Measurements from ENCODE around the gene ADAT1.

ADAT1 gene

GRCh38 chr16:75559564-75560372 lies 63.3 kb downstream of the ADAT1 start:
- no peak overlapping the region for H2AK5ac ChIP-seq (ENCODE audit: low read length)
- H3K79me2 ChIP-seq (ENCODE audit: control insufficient read depth, insufficient read depth, low read length, poor library complexity): no peaks in the 10 kb centered on the region
- no peak overlapping the region for H4K12ac ChIP-seq (ENCODE audit: low read depth, low read length)
- H2BK5ac ChIP-seq (ENCODE audit: low read depth, low read length, poor library complexity): no peak overlapping the region
- no peak overlapping the region for H3K18ac ChIP-seq (ENCODE audit: low read length)
- no peak overlapping the region for H3K9ac ChIP-seq (ENCODE audit: low read length)
- peak overlapping the region; percentile 36 for H3K14ac ChIP-seq (ENCODE audit: low read length)
- no peak overlapping the region for H2BK12ac ChIP-seq (ENCODE audit: low read length)
- H3K27me3 ChIP-seq (ENCODE audit: insufficient read depth, low read length): no peaks in the 10 kb centered on the region
- no peak overlapping the region for H3K4ac ChIP-seq (ENCODE audit: low read depth, low read length)
- H3K9me3 ChIP-seq (ENCODE audit: insufficient read depth, low read depth, low read length): no peaks in the 10 kb centered on the region
- H3K4me2 ChIP-seq (ENCODE audit: low read length): no peak overlapping the region
- H3K23ac ChIP-seq (ENCODE audit: low read length): no peak overlapping the region
- no peaks in the 10 kb centered on the region for H3K36me3 ChIP-seq (ENCODE audit: control insufficient read depth in 1 of 2, insufficient read depth in 2 of 2, low read length in 2 of 2)
- H2BK120ac ChIP-seq (ENCODE audit: insufficient read depth, low read length, poor library complexity): peak overlapping the region; percentile 20
- no peak overlapping the region for H2AFZ ChIP-seq (ENCODE audit: insufficient read depth, low read length, poor library complexity)
- H3K4me1 ChIP-seq (ENCODE audit: control insufficient read depth in 1 of 2, insufficient read depth in 2 of 2, low read length in 2 of 2): peaks cover 3 to 10% of the 10 kb centered on the region in 2 experiments
- no peak overlapping the region for H4K8ac ChIP-seq (ENCODE audit: low read depth, low read length)
- H3K79me1 ChIP-seq (ENCODE audit: low read length): peaks cover 2% of the 10 kb centered on the region
- no CpG with 5 or more reads among the region's 10 CpGs for WGBS (ENCODE audit: extremely low coverage, insufficient coverage, insufficient read length)
- H4K91ac ChIP-seq (ENCODE audit: low read depth, low read length): peak overlapping the region; percentile 70
- DNase-seq: peak in 1 of 2 donors; percentile 22
- no peak overlapping the region for H3K4me3 ChIP-seq (ENCODE audit: low read depth, low read length)
- peak overlapping the region; percentile 39 for H3K27ac ChIP-seq (ENCODE audit: low read depth, low read length)

GRCh38 chr16:75558846-75559401 lies 64.2 kb downstream of the ADAT1 start:
- peak in 1 of 2 donors; percentile 48 for DNase-seq
- Histone ChIP-seq H3K4me1 (ENCODE audit: control insufficient read depth in 1 of 2, insufficient read depth in 2 of 2, low read length in 2 of 2) (peaks cover 3 to 10% of the 10 kb centered on the region in 2 experiments), H2BK5ac (ENCODE audit: low read depth, low read length, poor library complexity) (peak overlapping the region; percentile 8), H3K27me3 (ENCODE audit: insufficient read depth, low read length) (no peaks in the 10 kb centered on the region), H3K79me2 (ENCODE audit: control insufficient read depth, insufficient read depth, low read length, poor library complexity) (no peaks in the 10 kb centered on the region), H3K4ac (ENCODE audit: low read depth, low read length) (no peak overlapping the region), H3K4me2 (ENCODE audit: low read length) (no peak overlapping the region), H3K18ac (ENCODE audit: low read length) (no peak overlapping the region), H2BK120ac (ENCODE audit: insufficient read depth, low read length, poor library complexity) (no peak overlapping the region), H3K14ac (ENCODE audit: low read length) (no peak overlapping the region), H3K79me1 (ENCODE audit: low read length) (peaks cover 2% of the 10 kb centered on the region), H2AFZ (ENCODE audit: insufficient read depth, low read length, poor library complexity) (no peak overlapping the region), H4K8ac (ENCODE audit: low read depth, low read length) (no peak overlapping the region), H3K9me3 (ENCODE audit: insufficient read depth, low read depth, low read length) (no peaks in the 10 kb centered on the region), H4K12ac (ENCODE audit: low read depth, low read length) (no peak overlapping the region), H3K4me3 (ENCODE audit: low read depth, low read length) (no peak overlapping the region), H3K23ac (ENCODE audit: low read length) (no peak overlapping the region), H3K27ac (ENCODE audit: low read depth, low read length) (no peak overlapping the region), H4K91ac (ENCODE audit: low read depth, low read length) (no peak overlapping the region), H2AK5ac (ENCODE audit: low read length) (no peak overlapping the region), H3K9ac (ENCODE audit: low read length) (no peak overlapping the region), H2BK12ac (ENCODE audit: low read length) (no peak overlapping the region), H3K36me3 (ENCODE audit: control insufficient read depth in 1 of 2, insufficient read depth in 2 of 2, low read length in 2 of 2) (no peaks in the 10 kb centered on the region)
- WGBS (ENCODE audit: extremely low coverage, insufficient coverage, insufficient read length): no CpG with 5 or more reads among the region's 2 CpGs

- Histone ChIP-seq H3K79me1 (ENCODE audit: low read length) (peaks cover 2% of the 10 kb centered on the region), H3K4me2 (ENCODE audit: low read length) (peak overlapping the region; percentile 95), H3K79me2 (ENCODE audit: control insufficient read depth, insufficient read depth, low read length, poor library complexity) (no peaks in the 10 kb centered on the region), H3K27me3 (ENCODE audit: insufficient read depth, low read length) (no peaks in the 10 kb centered on the region), H2AFZ (ENCODE audit: insufficient read depth, low read length, poor library complexity) (peak overlapping the region; percentile 85), H2BK12ac (ENCODE audit: low read length) (no peak overlapping the region), H3K14ac (ENCODE audit: low read length) (no peak overlapping the region), H3K9ac (ENCODE audit: low read length) (no peak overlapping the region), H3K27ac (ENCODE audit: low read depth, low read length) (no peak overlapping the region), H3K23ac (ENCODE audit: low read length) (no peak overlapping the region), H3K4me3 (ENCODE audit: low read depth, low read length) (no peak overlapping the region), H3K18ac (ENCODE audit: low read length) (no peak overlapping the region), H2BK5ac (ENCODE audit: low read depth, low read length, poor library complexity) (no peak overlapping the region), H3K36me3 (ENCODE audit: control insufficient read depth in 1 of 2, insufficient read depth in 2 of 2, low read length in 2 of 2) (no peaks in the 10 kb centered on the region), H3K4me1 (ENCODE audit: control insufficient read depth in 1 of 2, insufficient read depth in 2 of 2, low read length in 2 of 2) (peaks cover 3 to 10% of the 10 kb centered on the region in 2 experiments), H3K4ac (ENCODE audit: low read depth, low read length) (no peak overlapping the region), H3K9me3 (ENCODE audit: insufficient read depth, low read depth, low read length) (no peaks in the 10 kb centered on the region), H4K8ac (ENCODE audit: low read depth, low read length) (peak overlapping the region; percentile 77), H2AK5ac (ENCODE audit: low read length) (no peak overlapping the region), H4K91ac (ENCODE audit: low read depth, low read length) (peak overlapping the region; percentile 25), H4K12ac (ENCODE audit: low read depth, low read length) (no peak overlapping the region), H2BK120ac (ENCODE audit: insufficient read depth, low read length, poor library complexity) (no peak overlapping the region)
- no peak for DNase-seq
- no CpG with 5 or more reads among the region's 16 CpGs for WGBS (ENCODE audit: extremely low coverage, insufficient coverage, insufficient read length)
These were observed 66.6 kb downstream of the ADAT1 start for GRCh38 chr16:75556431-75556950.

GRCh38 chr16:75555707-75556430 lies 67.2 kb downstream of the ADAT1 start, which contains the start of gene TMEM231:
TMEM231 (minus strand) TSS chr16:75556252; CDS start chr16:75556209, 43 bp downstream.
- H3K27ac ChIP-seq (ENCODE audit: low read depth, low read length): no peak within 1 kb of the TSS
- H3K14ac ChIP-seq (ENCODE audit: low read length): peak within 1 kb of the TSS; percentile 40
- peak within 1 kb of the TSS; percentile 37 for H2BK12ac ChIP-seq (ENCODE audit: low read length)
- no peaks in the 10 kb centered on the region for H3K36me3 ChIP-seq (ENCODE audit: control insufficient read depth in 1 of 2, insufficient read depth in 2 of 2, low read length in 2 of 2)
- no CpG with 5 or more reads among the region's 75 CpGs for WGBS (ENCODE audit: extremely low coverage, insufficient coverage, insufficient read length)
- peaks cover 2% of the 10 kb centered on the region for H3K79me1 ChIP-seq (ENCODE audit: low read length)
- peaks cover 3 to 10% of the 10 kb centered on the region in 2 experiments for H3K4me1 ChIP-seq (ENCODE audit: control insufficient read depth in 1 of 2, insufficient read depth in 2 of 2, low read length in 2 of 2)
- peak within 1 kb of the TSS; percentile 66 for H4K12ac ChIP-seq (ENCODE audit: low read depth, low read length)
- H2BK5ac ChIP-seq (ENCODE audit: low read depth, low read length, poor library complexity): no peak within 1 kb of the TSS
- H3K23ac ChIP-seq (ENCODE audit: low read length): no peak within 1 kb of the TSS
- peak; percentile 95 for DNase-seq
- H3K9me3 ChIP-seq (ENCODE audit: insufficient read depth, low read depth, low read length): no peaks in the 10 kb centered on the region
- H2AK5ac ChIP-seq (ENCODE audit: low read length): peak within 1 kb of the TSS; percentile 9
- no peak within 1 kb of the TSS for H3K4ac ChIP-seq (ENCODE audit: low read depth, low read length)
- H3K18ac ChIP-seq (ENCODE audit: low read length): peak within 1 kb of the TSS; percentile 33
- H4K8ac ChIP-seq (ENCODE audit: low read depth, low read length): peak within 1 kb of the TSS; percentile 79
- peak within 1 kb of the TSS; percentile 85 for H2AFZ ChIP-seq (ENCODE audit: insufficient read depth, low read length, poor library complexity)
- peak within 1 kb of the TSS; percentile 42 for H4K91ac ChIP-seq (ENCODE audit: low read depth, low read length)
- peak within 1 kb of the TSS; percentile 1 for H3K9ac ChIP-seq (ENCODE audit: low read length)
- peak within 1 kb of the TSS; percentile 72 for H2BK120ac ChIP-seq (ENCODE audit: insufficient read depth, low read length, poor library complexity)
- no peaks in the 10 kb centered on the region for H3K27me3 ChIP-seq (ENCODE audit: insufficient read depth, low read length)
- no peaks in the 10 kb centered on the region for H3K79me2 ChIP-seq (ENCODE audit: control insufficient read depth, insufficient read depth, low read length, poor library complexity)
- peak within 1 kb of the TSS; percentile 84 for H3K4me3 ChIP-seq (ENCODE audit: low read depth, low read length)
- peak within 1 kb of the TSS; percentile 95 for H3K4me2 ChIP-seq (ENCODE audit: low read length)

Measured in trophoblast cell (in vitro differentiated cells and primary cell).